Fibroblast of lung (primary cell): Measurements from ENCODE around the gene PF4V1. TPM values are rescaled to one million over a fixed set of nuclear protein-coding genes. Genes with fewer than 3 reads are reported as not detected.
A peak's percentile ranks its signal among the peaks of the same experiment; 100 is the strongest.

Source experiments
- DNase-seq, 2 donors: peaks; one replicate each; pipeline versions ENCODE4 v3.0.0 to v3.0.0-alpha.2; 2010; ENCODE audit warnings: low read depth in 2 of 2
- H2AFZ ChIP-seq: 2 replicates; pipeline ENCODE4 v1.5.1; 2012; ENCODE audit warnings: low read length, control low read depth, inconsistent platforms
- H3K27ac ChIP-seq: 2 replicates; pipeline ENCODE4 v1.5.1; 2011; ENCODE audit warnings: low read length, control low read depth; ENCODE audit not compliant: insufficient read depth
- H3K27me3 ChIP-seq: 2 replicates; pipeline ENCODE4 v1.5.1; 2011; ENCODE audit warnings: mild to moderate bottlenecking, low read length; ENCODE audit not compliant: control insufficient read depth, insufficient read depth
- H3K36me3 ChIP-seq: 2 replicates; pipeline ENCODE4 v1.5.1; 2011; ENCODE audit warnings: low read length; ENCODE audit not compliant: control insufficient read depth, insufficient read depth
- H3K4me1 ChIP-seq: 2 replicates; pipeline ENCODE4 v1.5.1; 2011; ENCODE audit warnings: low read length; ENCODE audit not compliant: control insufficient read depth, insufficient read depth; ENCODE audit errors: extremely low read depth
- H3K4me2 ChIP-seq: 2 replicates; pipeline ENCODE4 v1.5.1; 2011; ENCODE audit warnings: low read length, control low read depth; ENCODE audit not compliant: insufficient read depth; ENCODE audit errors: extremely low read depth
- H3K4me3 ChIP-seq, 4 experiments: fragments of 200-600 bp in 1 of 4; sonication (generic) in 1 of 4; replicated peaks in 1 of 4; 2 replicates each; pipeline ENCODE4 v1.5.1; 2011 to 2016; ENCODE audit warnings: low read length in 4 of 4, low read depth in 3 of 4, mild to moderate bottlenecking in 3 of 4, control low read depth in 2 of 4, inconsistent platforms in 1 of 4, mixed read lengths in 1 of 4; ENCODE audit not compliant: insufficient read depth in 1 of 4; ENCODE audit errors: control extremely low read depth in 1 of 4
- H3K79me2 ChIP-seq: 2 replicates; pipeline ENCODE4 v1.5.1; 2012; ENCODE audit warnings: mild to moderate bottlenecking, low read length, inconsistent platforms; ENCODE audit not compliant: control insufficient read depth, insufficient read depth
- H3K9ac ChIP-seq: 2 replicates; pipeline ENCODE4 v1.5.1; 2011; ENCODE audit warnings: mild to moderate bottlenecking, low read length, control low read depth; ENCODE audit not compliant: insufficient read depth
- H3K9me3 ChIP-seq: 2 replicates; pipeline ENCODE4 v1.5.1; 2012; ENCODE audit warnings: low read depth, low read length; ENCODE audit not compliant: control insufficient read depth, insufficient read depth
- H4K20me1 ChIP-seq: 2 replicates; pipeline ENCODE4 v1.5.1; 2011; ENCODE audit warnings: low read length; ENCODE audit not compliant: control insufficient read depth, insufficient read depth; ENCODE audit errors: extremely low read depth
- EZH2 ChIP-seq: IDR thresholded peaks from 2 replicates; pipeline ENCODE4 v1.5.1; 2012; ENCODE audit warnings: low read length, control low read depth, mild to moderate bottlenecking; ENCODE audit errors: missing control alignments
- polyA plus RNA-seq, 2 donors: library from polyadenylated mRNA; depleted of rRNA in 1 of 2; stranded (reverse) in 1 of 2; unstranded in 1 of 2; fragments of >200 nt; gene quantifications; 2 replicates each; pipeline ENCODE4 v1.2.1, GENCODE V29; 2011 to 2012; ENCODE audit warnings: missing spikeins in 1 of 2
- total RNA-seq: library from RNA; depleted of rRNA; stranded (reverse); fragments of >200 nt; gene quantifications from 2 replicates; pipeline ENCODE4 v1.2.1, GENCODE V29; 2014
- TF ChIP-seq, protein P1 (sequence below), 2 donors: IDR thresholded peaks in 1 of 2; conservative IDR thresholded peaks in 1 of 2; 1 replicate in 1 of 2; 2 replicates in 1 of 2; pipeline ENCODE4 v1.5.1; 2011 to 2012; ENCODE audit warnings: low read length in 2 of 2, control low read depth in 1 of 2, inconsistent platforms in 1 of 2, low read depth in 1 of 2, mild to moderate bottlenecking in 1 of 2

PF4V1 gene
- total and polyA plus RNA-seq, 2 donors (not counting 1 experiment from before 2014, with no cell fraction given): not detected

DNA sequence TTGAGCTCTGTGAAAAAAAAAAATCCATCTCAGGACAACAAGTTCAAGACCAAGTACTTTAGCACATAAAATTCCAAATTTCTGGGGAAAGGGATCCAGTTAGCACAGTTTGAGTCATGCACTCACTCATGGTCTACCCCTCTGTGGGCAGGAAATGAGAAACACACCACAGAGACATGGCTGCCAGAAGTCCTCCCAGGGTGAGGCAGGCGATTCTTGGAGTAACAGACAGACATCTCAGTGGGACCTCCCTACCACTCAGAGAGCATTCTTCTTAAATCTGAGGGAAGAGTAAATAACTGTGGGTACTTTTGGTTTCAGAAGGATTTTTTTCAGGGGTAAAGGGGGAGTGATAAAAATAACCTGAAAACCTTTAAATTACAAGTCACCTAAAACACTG, 30.2 kb downstream of the PF4V1 start:
- Histone ChIP-seq H3K27ac (no peak overlapping the region), H3K4me3 (no peak overlapping the region), H3K9ac (no peak overlapping the region), H2AFZ (no peak overlapping the region), H3K79me2 (no peaks in the 10 kb centered on the region), H3K9me3 (no peaks in the 10 kb centered on the region), H3K36me3 (no peaks in the 10 kb centered on the region), H4K20me1 (no peaks in the 10 kb centered on the region), H3K4me1 (peaks cover 2% of the 10 kb centered on the region), H3K27me3 (no peaks in the 10 kb centered on the region), H3K4me2 (peak overlapping the region; percentile 40)
- TF ChIP-seq, protein P1, sequence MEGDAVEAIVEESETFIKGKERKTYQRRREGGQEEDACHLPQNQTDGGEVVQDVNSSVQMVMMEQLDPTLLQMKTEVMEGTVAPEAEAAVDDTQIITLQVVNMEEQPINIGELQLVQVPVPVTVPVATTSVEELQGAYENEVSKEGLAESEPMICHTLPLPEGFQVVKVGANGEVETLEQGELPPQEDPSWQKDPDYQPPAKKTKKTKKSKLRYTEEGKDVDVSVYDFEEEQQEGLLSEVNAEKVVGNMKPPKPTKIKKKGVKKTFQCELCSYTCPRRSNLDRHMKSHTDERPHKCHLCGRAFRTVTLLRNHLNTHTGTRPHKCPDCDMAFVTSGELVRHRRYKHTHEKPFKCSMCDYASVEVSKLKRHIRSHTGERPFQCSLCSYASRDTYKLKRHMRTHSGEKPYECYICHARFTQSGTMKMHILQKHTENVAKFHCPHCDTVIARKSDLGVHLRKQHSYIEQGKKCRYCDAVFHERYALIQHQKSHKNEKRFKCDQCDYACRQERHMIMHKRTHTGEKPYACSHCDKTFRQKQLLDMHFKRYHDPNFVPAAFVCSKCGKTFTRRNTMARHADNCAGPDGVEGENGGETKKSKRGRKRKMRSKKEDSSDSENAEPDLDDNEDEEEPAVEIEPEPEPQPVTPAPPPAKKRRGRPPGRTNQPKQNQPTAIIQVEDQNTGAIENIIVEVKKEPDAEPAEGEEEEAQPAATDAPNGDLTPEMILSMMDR (conservative IDR thresholded peaks at IDR 0.05 in 1 of 2, IDR thresholded peaks at IDR 0.05 in 1 of 2; ENCODE audit: low read depth in 1 of 2, low read length in 2 of 2): no peak
- TF ChIP-seq EZH2: no peak
- DNase-seq: peak; percentile 43 to 89

DNA sequence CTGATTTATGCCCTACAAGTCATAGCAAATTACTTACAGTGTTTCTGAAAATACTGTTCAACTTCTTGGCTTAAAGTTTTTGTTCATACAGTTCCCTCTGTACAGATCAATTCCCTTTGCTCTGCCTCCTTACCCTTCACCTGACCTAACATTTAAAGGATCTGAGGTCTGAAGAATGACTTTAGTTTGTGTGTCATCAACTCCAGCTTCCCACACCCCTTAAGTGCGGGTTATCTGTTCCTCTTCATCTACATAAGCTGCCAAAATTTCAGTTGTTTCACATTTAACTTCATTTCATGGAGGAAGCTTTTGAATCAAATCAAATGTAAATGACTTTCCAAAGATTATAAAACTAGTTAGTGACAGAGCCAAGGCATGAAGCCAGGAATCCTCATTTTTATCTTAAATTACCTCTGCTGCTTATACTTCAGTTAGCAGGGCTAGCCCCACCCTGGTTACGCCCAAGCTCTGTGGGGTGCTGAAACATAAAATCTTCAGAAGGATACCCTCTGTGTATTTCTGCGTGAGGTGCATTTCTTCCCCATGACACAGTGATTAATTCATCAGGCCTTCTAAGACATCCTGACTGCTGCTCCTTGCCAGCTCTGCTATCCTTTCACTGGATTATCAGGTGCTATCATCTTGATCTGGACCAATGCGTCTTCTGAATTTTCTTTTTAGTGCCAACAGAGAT, 32.6 kb downstream of the PF4V1 start:
- no peak for TF ChIP-seq EZH2
- TF ChIP-seq, protein P1 (conservative IDR thresholded peaks at IDR 0.05 in 1 of 2, IDR thresholded peaks at IDR 0.05 in 1 of 2; ENCODE audit: low read depth in 1 of 2, low read length in 2 of 2): no peak
- Histone ChIP-seq H4K20me1 (no peaks in the 10 kb centered on the region), H3K27me3 (no peaks in the 10 kb centered on the region), H3K9me3 (no peaks in the 10 kb centered on the region), H3K27ac (no peak overlapping the region), H3K9ac (no peak overlapping the region), H2AFZ (no peak overlapping the region), H3K4me1 (peaks cover 2% of the 10 kb centered on the region), H3K79me2 (no peaks in the 10 kb centered on the region), H3K36me3 (no peaks in the 10 kb centered on the region), H3K4me3 (no peak overlapping the region), H3K4me2 (no peak overlapping the region)
- peak in 1 of 2 donors; percentile 52 for DNase-seq

DNA sequence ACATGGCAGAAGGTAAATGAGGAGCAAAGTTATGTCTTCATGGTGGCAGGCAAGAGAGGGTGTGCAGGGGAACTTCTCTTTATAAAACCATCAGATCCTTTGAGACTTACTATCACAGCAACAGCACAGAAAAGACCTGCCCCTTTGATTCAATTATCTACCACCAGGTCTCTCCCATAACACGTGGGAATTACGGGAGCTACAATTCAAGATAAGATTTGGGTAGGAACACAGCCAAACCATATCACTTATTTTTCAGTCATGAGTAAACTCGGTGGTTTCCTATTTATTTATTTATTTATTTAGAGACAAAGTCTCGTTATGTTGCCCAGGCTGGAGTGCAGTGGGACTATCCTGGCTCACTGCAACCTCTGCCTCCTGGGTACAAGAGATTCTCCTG, 38.2 kb downstream of the PF4V1 start:
- no peaks in the 10 kb centered on the region for H3K36me3 ChIP-seq
- H3K4me1 ChIP-seq: peaks cover 2% of the 10 kb centered on the region
- H2AFZ ChIP-seq: no peak overlapping the region
- no peaks in the 10 kb centered on the region for H3K27me3 ChIP-seq
- no peaks in the 10 kb centered on the region for H3K79me2 ChIP-seq
- H3K27ac ChIP-seq: no peak overlapping the region
- H3K9me3 ChIP-seq: no peaks in the 10 kb centered on the region
- TF ChIP-seq EZH2: no peak
- TF ChIP-seq, protein P1 (conservative IDR thresholded peaks at IDR 0.05 in 1 of 2, IDR thresholded peaks at IDR 0.05 in 1 of 2; ENCODE audit: low read depth in 1 of 2, low read length in 2 of 2): no peak
- no peak overlapping the region for H3K4me3 ChIP-seq
- no peak overlapping the region for H3K4me2 ChIP-seq
- no peaks in the 10 kb centered on the region for H4K20me1 ChIP-seq
- DNase-seq: peak in 1 of 2 donors; percentile 21
- H3K9ac ChIP-seq: no peak overlapping the region
